Measurements from ENCODE around the gene ZBTB9.
A peak's percentile ranks its signal among the peaks of the same experiment; 100 is the strongest.

ZBTB9 gene

GRCh38 chr6:33439956-33440648 lies 14.3 kb upstream of the ZBTB9 start:
- peaks cover 6% of the 10 kb centered on the region for H3K36me3 Mint-ChIP-seq
- H3K9me3 Mint-ChIP-seq = no peaks in the 10 kb centered on the region
- peaks cover 4% of the 10 kb centered on the region for H3K4me1 Mint-ChIP-seq
- H3K27me3 Mint-ChIP-seq = no peaks in the 10 kb centered on the region
- no peak overlapping the region for H3K4me3 Mint-ChIP-seq
- peak overlapping the region; percentile 83 for H3K27ac Mint-ChIP-seq

GRCh38 chr6:33440649-33441309 lies 13.6 kb upstream of the ZBTB9 start:
- peaks cover 6% of the 10 kb centered on the region for H3K36me3 Mint-ChIP-seq
- peaks cover 4% of the 10 kb centered on the region for H3K4me1 Mint-ChIP-seq
- no peak overlapping the region for H3K4me3 Mint-ChIP-seq
- H3K27ac Mint-ChIP-seq = no peak overlapping the region
- H3K27me3 Mint-ChIP-seq = no peaks in the 10 kb centered on the region
- H3K9me3 Mint-ChIP-seq = no peaks in the 10 kb centered on the region

GRCh38 chr6:33441457-33441856 lies 12.9 kb upstream of the ZBTB9 start:
- no peak overlapping the region for H3K27ac Mint-ChIP-seq

GRCh38 chr6:33442283-33442682 lies 12.1 kb upstream of the ZBTB9 start:
- no peaks in the 10 kb centered on the region for H3K9me3 Mint-ChIP-seq
- H3K36me3 Mint-ChIP-seq = peaks cover 7% of the 10 kb centered on the region
- peak overlapping the region; percentile 32 for H3K27ac Mint-ChIP-seq
- H3K27me3 Mint-ChIP-seq = no peaks in the 10 kb centered on the region
- peaks cover 4% of the 10 kb centered on the region for H3K4me1 Mint-ChIP-seq
- no peak overlapping the region for H3K4me3 Mint-ChIP-seq

More at GRCh38 chr6:33441457-33441856, 12.9 kb upstream of the ZBTB9 start:
- peaks cover 4% of the 10 kb centered on the region for H3K4me1 Mint-ChIP-seq
- no peaks in the 10 kb centered on the region for H3K9me3 Mint-ChIP-seq
- peaks cover 10% of the 10 kb centered on the region for H3K36me3 Mint-ChIP-seq
- H3K4me3 Mint-ChIP-seq = no peak overlapping the region
- no peaks in the 10 kb centered on the region for H3K27me3 Mint-ChIP-seq

GRCh38 chr6:33443025-33443424 lies 11.4 kb upstream of the ZBTB9 start:
- no peak overlapping the region for H3K4me3 Mint-ChIP-seq
- no peaks in the 10 kb centered on the region for H3K27me3 Mint-ChIP-seq
- H3K36me3 Mint-ChIP-seq = peaks cover 5% of the 10 kb centered on the region
- H3K27ac Mint-ChIP-seq = no peak overlapping the region
- peaks cover 6% of the 10 kb centered on the region for H3K4me1 Mint-ChIP-seq
- H3K9me3 Mint-ChIP-seq = no peaks in the 10 kb centered on the region

- Mint-ChIP-seq H3K27ac (no peak overlapping the region), H3K4me1 (peaks cover 11% of the 10 kb centered on the region), H3K4me3 (no peak overlapping the region), H3K9me3 (no peaks in the 10 kb centered on the region), H3K27me3 (no peaks in the 10 kb centered on the region), H3K36me3 (peaks cover 5% of the 10 kb centered on the region)
Observed at GRCh38 chr6:33443619-33444504, 10.5 kb upstream of the ZBTB9 start.

- Mint-ChIP-seq H3K9me3 (no peaks in the 10 kb centered on the region), H3K4me1 (peaks cover 7% of the 10 kb centered on the region), H3K27ac (no peak overlapping the region), H3K4me3 (no peak overlapping the region), H3K27me3 (no peaks in the 10 kb centered on the region), H3K36me3 (peaks cover 4% of the 10 kb centered on the region)
Observed at GRCh38 chr6:33445119-33445603, 9.2 kb upstream of the ZBTB9 start.

- H3K27ac Mint-ChIP-seq = peak overlapping the region; percentile 59
- H3K9me3 Mint-ChIP-seq = no peaks in the 10 kb centered on the region
- H3K36me3 Mint-ChIP-seq = peaks cover 4% of the 10 kb centered on the region
- H3K27me3 Mint-ChIP-seq = no peaks in the 10 kb centered on the region
- H3K4me3 Mint-ChIP-seq = no peak overlapping the region
- peaks cover 15% of the 10 kb centered on the region for H3K4me1 Mint-ChIP-seq
Observed at GRCh38 chr6:33446356-33446755, 8.0 kb upstream of the ZBTB9 start.

GRCh38 chr6:33450434-33450833 lies 3.9 kb upstream of the ZBTB9 start:
- Mint-ChIP-seq H3K4me1 (peaks cover 40% of the 10 kb centered on the region), H3K36me3 (peaks cover 5% of the 10 kb centered on the region), H3K27me3 (no peaks in the 10 kb centered on the region), H3K27ac (peak overlapping the region; percentile 46), H3K4me3 (peak overlapping the region; percentile 5), H3K9me3 (no peaks in the 10 kb centered on the region)

- H3K27ac Mint-ChIP-seq = no peak overlapping the region
- H3K4me1 Mint-ChIP-seq = peaks cover 49% of the 10 kb centered on the region
- H3K4me3 Mint-ChIP-seq = no peak overlapping the region
- peaks cover 2% of the 10 kb centered on the region for H3K36me3 Mint-ChIP-seq
- no peaks in the 10 kb centered on the region for H3K27me3 Mint-ChIP-seq
- no peaks in the 10 kb centered on the region for H3K9me3 Mint-ChIP-seq
Observed at GRCh38 chr6:33451606-33452005, 2.8 kb upstream of the ZBTB9 start.

GRCh38 chr6:33452496-33452895 lies 1.9 kb upstream of the ZBTB9 start:
- no peaks in the 10 kb centered on the region for H3K9me3 Mint-ChIP-seq
- peaks cover 9% of the 10 kb centered on the region for H3K36me3 Mint-ChIP-seq
- H3K4me1 Mint-ChIP-seq = peaks cover 58% of the 10 kb centered on the region
- H3K27me3 Mint-ChIP-seq = no peaks in the 10 kb centered on the region
- H3K4me3 Mint-ChIP-seq = no peak overlapping the region
- peak overlapping the region; percentile 12 for H3K27ac Mint-ChIP-seq

GRCh38 chr6:33453393-33454008 lies 875 bp upstream of the ZBTB9 start:
- Mint-ChIP-seq H3K27me3 (no peaks in the 10 kb centered on the region), H3K27ac (peak overlapping the region; percentile 96), H3K4me1 (peaks cover 53% of the 10 kb centered on the region), H3K4me3 (peak overlapping the region; percentile 99), H3K9me3 (no peaks in the 10 kb centered on the region), H3K36me3 (peaks cover 10% of the 10 kb centered on the region)

- Mint-ChIP-seq H3K27me3 (no peaks in the 10 kb centered on the region), H3K27ac (peak overlapping the region; percentile 96), H3K4me1 (peaks cover 53% of the 10 kb centered on the region), H3K36me3 (peaks cover 10% of the 10 kb centered on the region), H3K4me3 (peak overlapping the region; percentile 99), H3K9me3 (no peaks in the 10 kb centered on the region)
Observed at GRCh38 chr6:33455051-33455450, 675 bp downstream of the ZBTB9 start.

- Mint-ChIP-seq H3K27ac (no peak overlapping the region), H3K4me1 (peaks cover 44% of the 10 kb centered on the region), H3K27me3 (no peaks in the 10 kb centered on the region), H3K4me3 (peak overlapping the region; percentile 99), H3K9me3 (no peaks in the 10 kb centered on the region), H3K36me3 (peaks cover 10% of the 10 kb centered on the region)
Observed at GRCh38 chr6:33456156-33456555, 1.8 kb downstream of the ZBTB9 start.

- no peaks in the 10 kb centered on the region for H3K9me3 Mint-ChIP-seq
- peaks cover 9% of the 10 kb centered on the region for H3K36me3 Mint-ChIP-seq
- no peaks in the 10 kb centered on the region for H3K27me3 Mint-ChIP-seq
- peaks cover 32% of the 10 kb centered on the region for H3K4me1 Mint-ChIP-seq
- H3K4me3 Mint-ChIP-seq = no peak overlapping the region
- H3K27ac Mint-ChIP-seq = no peak overlapping the region
Observed at GRCh38 chr6:33458676-33459075, 4.3 kb downstream of the ZBTB9 start.
